Right renal pelvis (tissue), 4 donors: Measurements from ENCODE around the gene WDR37. TPM values are rescaled to one million over a fixed set of nuclear protein-coding genes. Genes with fewer than 3 reads are reported as not detected.
"Not testable (repeated sequence)": the region's sequence is repeated elsewhere in the genome, so short reads cannot be mapped to it uniquely, and the experiment has no call there.

ENCODE experiments used
- DNase-seq, 4 donors: peaks; one replicate each; pipeline ENCODE4 v3.0.0-alpha.2; 2013; ENCODE audit warnings: low read depth in 4 of 4, low spot score in 3 of 4, missing footprints in 1 of 4
- polyA plus RNA-seq, 4 donors: library from polyadenylated mRNA; unstranded; fragments of 120-200 nt; gene quantifications; one replicate each; pipeline ENCODE4 v1.2.1, GENCODE V29; 2013; ENCODE audit not compliant: insufficient read length in 4 of 4

WDR37 gene
- polyA plus RNA-seq = 10 to 100 TPM; 14.7 to 17.8 (median 16.8) TPM

DNA sequence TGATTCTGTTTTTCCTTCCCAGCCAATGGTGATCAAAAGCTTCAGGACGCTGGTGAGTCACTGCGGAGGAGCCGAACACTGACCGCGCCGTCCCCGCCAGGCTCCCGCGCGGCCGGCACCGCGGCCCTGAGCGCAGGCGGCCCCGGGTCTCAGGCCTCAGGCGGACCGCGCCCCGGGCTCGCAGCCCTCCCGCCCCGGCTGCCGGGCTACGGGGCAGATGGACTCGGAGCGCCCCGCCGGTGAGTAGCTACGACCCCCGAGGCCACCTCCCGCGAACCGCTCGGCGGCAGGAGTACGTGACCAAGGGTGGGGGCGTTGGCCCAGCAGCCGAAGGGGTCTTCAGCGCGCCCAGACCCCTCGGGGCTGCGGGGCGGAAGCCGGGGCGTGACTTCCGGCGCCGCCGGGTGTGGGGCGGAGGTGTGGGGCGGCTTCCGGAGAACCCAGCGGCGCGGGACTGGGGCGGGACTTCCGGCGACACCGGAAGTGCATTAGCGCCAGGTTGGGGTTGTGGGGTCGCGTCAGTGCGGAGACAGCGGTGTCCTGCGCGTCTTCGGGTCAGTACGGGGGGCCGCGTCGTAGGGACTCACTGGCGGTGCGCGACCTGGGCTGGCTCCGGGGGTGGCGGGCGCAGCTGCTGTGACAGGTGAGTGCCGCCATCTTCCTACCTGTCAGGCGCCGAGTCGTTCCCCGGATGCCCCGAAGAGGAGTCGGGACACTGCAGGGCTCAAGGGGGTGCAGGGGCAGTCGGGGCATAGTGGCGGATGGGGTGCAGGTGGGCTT, at the start of gene WDR37:
Gene WDR37 (plus strand): TSS at position 60 of the 780 bp plus-strand sequence. CDS start 15,771 bp downstream, outside the sequence.
- peak in 3 of 4 donors; percentile 65 to 83 (median 73) for DNase-seq

GRCh38 chr10:1006573-1006972, 49.6 kb upstream of the WDR37 start:
- DNase-seq = no peak

DNA sequence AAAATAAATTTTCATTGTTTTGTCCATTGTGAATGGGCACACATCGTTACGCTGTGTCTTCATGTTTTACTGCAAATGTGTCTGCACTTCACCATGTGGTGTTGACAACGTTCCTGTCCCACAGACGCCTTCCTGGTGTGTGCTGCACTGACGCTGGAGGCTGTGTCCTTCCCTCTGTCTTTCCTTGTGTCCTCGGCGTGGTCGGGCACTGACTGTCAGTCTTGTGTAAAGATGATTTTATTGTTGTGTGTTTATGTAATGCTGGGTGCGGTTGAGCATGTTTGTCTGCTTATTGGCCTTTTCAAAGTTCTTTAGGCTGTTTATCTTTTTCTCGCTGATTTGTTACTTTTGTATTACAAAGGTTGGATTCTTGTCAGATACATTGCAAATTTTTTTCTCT, 48.6 kb upstream of the WDR37 start:
- DNase-seq = no peak

DNA sequence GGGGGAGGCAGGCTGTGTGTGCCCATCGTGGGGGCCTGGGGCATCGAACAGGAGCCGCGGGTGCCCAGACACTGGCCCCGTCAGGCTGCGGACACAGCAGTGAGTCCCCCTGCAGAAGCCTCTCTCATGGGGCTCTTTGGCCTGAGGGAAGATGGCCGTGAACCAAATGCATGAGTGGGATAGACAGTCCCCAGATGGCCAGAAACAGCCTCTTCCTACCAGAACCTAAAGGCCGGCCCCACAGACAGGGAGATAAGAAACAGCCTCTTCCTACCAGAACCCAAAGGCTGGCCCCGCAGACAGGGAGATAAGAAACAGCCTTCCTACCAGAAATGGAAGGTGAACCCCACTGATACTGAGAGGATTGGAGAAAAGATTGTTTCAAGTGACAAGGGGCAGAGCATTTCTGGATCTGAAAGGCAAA, 47.1 kb upstream of the WDR37 start:
- DNase-seq = no peak

GRCh38 chr10:1009947-1010346, 46.2 kb upstream of the WDR37 start:
- DNase-seq = not testable (repeated sequence)

DNA sequence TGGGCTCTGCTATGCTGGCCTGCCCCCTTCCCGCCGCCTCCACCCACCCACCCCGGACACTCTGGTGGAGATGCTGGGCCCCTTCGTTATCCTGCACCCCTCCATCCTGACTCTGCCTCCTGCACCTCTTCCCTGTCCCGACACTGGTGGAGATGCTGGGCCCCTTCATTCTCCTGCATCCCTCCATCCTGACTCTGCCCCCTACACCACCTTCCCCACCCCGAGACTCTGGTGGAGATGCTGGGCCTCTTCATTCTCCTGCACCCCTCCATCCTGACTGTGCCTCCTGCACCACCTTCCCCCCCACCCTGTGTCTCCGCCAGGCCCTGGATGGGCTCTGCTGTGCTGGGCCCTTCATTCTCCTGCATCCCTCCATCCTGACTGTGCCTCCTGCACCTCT, 45.5 kb upstream of the WDR37 start:
- no peak for DNase-seq

- DNase-seq = no peak
Observed at GRCh38 chr10:1011696-1012095, 44.5 kb upstream of the WDR37 start.

DNA sequence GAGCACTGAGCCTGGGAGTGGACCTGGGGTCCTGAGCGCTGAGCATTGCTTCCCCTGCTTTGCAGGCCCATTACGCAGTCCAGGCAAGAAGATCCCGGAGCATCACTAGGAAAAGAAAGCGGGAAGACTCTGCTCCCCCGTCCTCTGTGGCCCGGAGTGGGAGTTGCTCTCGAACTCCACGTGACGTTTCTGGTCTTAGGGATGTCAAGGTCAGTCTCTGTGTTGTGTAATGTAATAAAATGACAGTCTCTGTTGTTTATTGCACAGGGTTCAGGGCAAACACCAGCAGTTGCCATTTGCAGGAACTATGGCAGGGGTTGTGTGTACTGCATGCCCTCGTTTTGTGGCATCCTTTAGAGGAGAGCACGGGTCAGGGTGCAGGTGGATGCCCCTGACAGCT, 40.5 kb upstream of the WDR37 start:
- DNase-seq = no peak

DNA sequence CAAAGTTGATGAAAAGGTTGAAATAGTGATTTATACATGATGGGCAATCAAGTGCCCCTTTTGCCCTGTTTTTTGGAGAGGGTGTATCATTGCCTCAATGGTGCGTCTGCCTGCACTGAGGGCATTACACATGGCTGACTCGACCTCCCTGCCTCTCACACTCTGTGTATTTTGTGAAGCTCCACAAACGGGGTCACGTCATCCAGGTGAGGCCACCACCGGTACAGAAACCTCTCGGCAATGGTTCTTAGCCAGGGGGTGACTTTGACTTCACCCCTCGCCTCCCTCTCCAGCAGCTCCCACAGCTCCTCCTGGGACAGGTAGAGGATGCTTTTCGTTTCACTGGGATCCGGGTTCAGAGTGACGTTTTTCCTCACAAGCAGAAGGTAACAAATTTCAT, 36.8 kb upstream of the WDR37 start:
- DNase-seq = no peak

- DNase-seq = no peak
Observed at GRCh38 chr10:1020460-1020859, 35.7 kb upstream of the WDR37 start.

- DNase-seq = no peak
Observed at GRCh38 chr10:1020958-1021357, 35.2 kb upstream of the WDR37 start.

DNA sequence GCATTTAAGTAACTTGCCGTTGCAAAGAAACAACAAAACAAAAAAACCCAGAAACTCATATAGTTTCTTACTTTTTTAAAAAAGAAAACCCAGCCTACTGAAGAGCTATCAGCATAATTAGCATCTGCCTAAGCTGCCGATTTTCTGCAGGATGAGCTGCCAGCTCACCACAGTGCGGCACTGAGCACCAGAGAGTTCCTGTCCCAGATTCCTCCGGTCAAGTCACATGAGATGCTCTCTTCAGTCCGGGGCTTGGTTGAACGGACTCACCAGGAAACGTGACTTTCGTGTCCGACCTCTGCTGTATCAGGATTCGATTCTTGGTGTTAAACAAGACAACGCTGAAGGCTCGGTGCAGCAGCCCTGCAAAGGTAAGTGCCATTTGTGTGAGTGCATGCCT, 33.8 kb upstream of the WDR37 start:
- no peak for DNase-seq

- no peak for DNase-seq
Observed at GRCh38 chr10:1024103-1024502, 32.1 kb upstream of the WDR37 start.

DNA sequence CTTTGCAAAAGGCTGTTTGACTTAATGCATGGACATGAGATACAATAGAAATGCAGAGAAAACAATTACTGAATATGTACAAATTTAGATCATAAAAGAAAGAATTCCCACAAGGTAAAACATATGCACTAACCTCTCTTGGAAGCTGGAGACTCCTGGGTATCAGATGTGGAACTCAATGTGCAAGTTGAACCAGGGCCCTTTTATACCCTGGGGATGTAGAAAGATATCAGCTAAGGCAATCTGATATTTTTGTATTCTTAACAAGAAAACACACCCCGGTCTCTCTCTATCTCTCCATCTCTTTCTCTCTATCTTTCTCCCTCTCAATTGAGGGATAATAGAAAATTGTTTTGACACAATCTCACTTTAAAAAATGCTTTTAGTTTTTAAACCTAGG, 30.5 kb upstream of the WDR37 start, which contains the start of gene IDI2:
Gene IDI2 (minus strand): TSS at position 177 of the 400 bp plus-strand sequence. CDS start 1,136 bp downstream, outside the sequence.
- DNase-seq = no peak

DNA sequence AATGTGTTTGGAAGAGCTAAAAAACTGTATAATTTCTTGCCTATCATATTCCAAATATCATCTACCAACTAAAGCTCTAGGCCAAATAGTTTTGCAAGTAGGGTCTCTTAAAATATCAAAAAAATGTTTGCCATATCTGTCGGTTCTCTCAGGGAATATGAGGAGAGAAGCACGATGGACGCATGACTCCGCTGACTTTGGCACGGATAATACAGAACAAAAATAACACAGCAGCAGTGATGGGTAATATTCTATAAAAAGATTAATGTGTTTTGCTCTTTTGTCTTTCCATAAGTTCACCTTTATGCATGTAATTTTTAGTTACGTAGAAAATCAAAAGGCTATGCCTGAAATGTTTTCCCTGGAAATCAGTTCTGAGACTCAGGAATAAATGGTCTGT, 29.6 kb upstream of the WDR37 start:
- DNase-seq = no peak

GRCh38 chr10:1029838-1030237, 26.3 kb upstream of the WDR37 start:
- DNase-seq = no peak

DNA sequence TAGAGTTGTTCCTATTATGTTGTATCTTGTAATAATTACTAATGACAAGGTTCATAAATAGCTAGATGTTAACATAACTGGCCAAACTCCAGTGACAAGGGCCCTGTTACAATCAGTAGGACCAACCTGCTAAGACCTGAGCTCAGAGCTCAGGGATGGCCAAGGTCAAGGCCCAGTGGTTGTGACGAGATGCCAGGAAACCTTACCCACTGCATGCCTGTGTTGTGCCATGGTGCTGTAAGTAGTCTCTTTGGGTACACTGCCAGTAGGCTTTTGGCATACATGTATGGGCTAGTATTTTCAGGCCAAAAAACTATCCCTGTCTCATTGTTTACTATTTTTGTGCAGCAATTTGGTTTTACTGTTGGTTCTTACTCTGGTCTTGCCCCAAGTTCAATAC, 22.6 kb upstream of the WDR37 start:
- no peak for DNase-seq

DNA sequence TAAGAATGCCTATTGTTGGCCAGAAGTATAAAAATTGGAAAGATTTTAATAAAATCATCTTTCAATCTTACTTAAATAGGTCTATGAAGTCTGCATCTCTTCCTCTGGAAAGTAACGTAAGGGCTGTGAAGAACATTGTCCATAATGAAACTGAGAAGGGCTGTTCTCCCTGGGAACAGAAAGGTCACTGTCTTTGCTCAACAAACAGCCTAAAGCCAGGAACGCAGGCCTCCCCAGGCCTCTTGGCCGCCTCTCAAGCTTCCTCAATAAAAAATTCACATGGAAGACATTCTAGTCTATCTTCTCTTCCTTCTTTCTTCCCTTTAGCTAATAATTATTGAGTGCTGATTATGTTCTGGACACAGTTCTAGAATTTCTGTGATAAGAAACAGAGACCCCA, 21.4 kb upstream of the WDR37 start:
- no peak for DNase-seq

DNA sequence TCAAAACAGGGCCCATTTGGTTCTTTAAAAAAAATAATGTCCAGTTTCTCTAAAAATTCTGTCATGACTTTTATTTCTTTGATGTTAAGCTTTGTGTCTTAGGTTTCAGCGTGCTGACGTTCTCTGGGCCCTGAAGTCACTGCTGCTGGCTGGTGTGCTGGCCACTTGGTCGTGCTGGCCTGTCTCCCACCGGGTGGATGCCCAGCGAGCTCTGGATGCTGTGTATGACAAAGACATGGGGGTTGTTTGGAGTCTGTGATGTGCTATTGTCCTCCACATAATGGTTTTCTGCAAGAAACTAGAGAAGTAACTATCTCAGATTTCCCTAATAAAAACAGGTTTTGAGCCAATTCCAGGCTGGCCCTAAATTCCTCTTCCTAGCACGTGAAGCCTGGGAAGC, 21.0 kb upstream of the WDR37 start:
- DNase-seq = no peak

DNA sequence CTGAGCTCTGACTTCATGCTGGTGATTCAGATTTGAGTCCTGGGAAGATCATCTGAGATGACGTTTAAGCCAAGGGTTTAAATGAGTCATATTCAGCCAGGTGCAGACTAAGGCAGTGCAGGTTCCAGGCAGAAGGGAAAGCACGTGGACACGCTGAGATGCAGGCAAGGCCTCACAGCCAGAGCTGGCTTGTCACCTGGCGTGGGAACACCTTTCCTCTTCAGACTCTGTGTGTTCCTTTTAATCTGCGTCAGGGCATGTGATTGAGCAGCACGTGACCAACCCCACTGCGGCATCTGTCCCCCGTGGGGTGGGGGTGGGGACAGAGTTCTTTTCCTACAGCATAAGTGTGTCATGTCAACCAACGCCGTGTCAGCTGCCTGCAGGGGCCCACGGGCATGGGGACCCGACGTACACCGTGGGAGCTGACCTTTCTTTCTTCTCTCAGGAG, 19.8 kb upstream of the WDR37 start:
- DNase-seq = no peak

DNA sequence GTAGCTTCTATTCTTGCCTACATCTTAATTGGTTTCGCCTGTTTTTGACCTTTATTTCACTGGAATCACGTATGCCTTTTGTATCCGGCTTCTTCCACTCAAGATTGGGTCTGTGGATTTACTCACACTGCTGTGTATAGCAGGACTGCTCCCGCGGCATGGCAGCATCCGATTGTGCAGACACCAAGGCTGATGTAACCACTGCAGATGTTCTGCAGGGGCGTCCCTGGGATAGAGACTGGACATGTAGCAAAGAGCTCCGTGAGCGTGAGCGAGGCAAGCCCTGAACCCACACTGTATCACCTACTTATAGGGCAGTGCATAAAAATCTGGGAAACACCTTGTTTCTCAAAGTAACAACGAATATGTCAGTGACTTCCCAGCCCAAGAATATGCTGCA, 19.1 kb upstream of the WDR37 start:
- DNase-seq = no peak

DNA sequence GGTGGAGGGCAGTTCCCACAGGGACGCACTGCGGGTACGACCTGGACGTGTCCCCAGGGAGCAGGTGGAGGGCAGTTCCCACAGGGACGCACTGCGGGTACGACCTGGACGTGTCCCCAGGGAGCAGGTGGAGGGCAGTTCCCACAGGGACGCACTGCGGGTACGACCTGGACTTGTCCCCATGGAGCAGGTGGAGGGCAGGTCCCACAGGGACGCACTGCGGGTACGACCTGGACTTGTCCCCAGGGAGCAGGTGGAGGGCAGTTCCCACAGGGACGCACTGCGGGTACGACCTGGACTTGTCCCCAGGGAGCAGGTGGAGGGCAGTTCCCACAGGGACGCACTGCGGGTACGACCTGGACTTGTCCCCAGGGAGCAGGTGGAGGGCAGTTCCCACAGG, 17.4 kb upstream of the WDR37 start:
- not testable (repeated sequence) for DNase-seq
